Stimulated activated CD8-positive, alpha-beta memory T cell treated with anti-CD3 and anti-CD28 coated beads, Interleukin-7, amount 100 ng/mL, for 48 hours (primary cell): ENCODE data around the gene AFF3.
"Not testable (repeated sequence)": the region's sequence is repeated elsewhere in the genome, so short reads cannot be mapped to it uniquely, and the experiment has no call there.

ENCODE experiments used
- DNase-seq, 2 donors: peaks; one replicate each; pipeline ENCODE4 v3.0.0-alpha.2; 2020; ENCODE audit warnings: low read depth in 1 of 2; ENCODE audit errors: extremely low read depth in 1 of 2

Gene AFF3, protein sequence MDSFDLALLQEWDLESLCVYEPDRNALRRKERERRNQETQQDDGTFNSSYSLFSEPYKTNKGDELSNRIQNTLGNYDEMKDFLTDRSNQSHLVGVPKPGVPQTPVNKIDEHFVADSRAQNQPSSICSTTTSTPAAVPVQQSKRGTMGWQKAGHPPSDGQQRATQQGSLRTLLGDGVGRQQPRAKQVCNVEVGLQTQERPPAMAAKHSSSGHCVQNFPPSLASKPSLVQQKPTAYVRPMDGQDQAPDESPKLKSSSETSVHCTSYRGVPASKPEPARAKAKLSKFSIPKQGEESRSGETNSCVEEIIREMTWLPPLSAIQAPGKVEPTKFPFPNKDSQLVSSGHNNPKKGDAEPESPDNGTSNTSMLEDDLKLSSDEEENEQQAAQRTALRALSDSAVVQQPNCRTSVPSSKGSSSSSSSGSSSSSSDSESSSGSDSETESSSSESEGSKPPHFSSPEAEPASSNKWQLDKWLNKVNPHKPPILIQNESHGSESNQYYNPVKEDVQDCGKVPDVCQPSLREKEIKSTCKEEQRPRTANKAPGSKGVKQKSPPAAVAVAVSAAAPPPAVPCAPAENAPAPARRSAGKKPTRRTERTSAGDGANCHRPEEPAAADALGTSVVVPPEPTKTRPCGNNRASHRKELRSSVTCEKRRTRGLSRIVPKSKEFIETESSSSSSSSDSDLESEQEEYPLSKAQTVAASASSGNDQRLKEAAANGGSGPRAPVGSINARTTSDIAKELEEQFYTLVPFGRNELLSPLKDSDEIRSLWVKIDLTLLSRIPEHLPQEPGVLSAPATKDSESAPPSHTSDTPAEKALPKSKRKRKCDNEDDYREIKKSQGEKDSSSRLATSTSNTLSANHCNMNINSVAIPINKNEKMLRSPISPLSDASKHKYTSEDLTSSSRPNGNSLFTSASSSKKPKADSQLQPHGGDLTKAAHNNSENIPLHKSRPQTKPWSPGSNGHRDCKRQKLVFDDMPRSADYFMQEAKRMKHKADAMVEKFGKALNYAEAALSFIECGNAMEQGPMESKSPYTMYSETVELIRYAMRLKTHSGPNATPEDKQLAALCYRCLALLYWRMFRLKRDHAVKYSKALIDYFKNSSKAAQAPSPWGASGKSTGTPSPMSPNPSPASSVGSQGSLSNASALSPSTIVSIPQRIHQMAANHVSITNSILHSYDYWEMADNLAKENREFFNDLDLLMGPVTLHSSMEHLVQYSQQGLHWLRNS (N-terminal part only)

DNA sequence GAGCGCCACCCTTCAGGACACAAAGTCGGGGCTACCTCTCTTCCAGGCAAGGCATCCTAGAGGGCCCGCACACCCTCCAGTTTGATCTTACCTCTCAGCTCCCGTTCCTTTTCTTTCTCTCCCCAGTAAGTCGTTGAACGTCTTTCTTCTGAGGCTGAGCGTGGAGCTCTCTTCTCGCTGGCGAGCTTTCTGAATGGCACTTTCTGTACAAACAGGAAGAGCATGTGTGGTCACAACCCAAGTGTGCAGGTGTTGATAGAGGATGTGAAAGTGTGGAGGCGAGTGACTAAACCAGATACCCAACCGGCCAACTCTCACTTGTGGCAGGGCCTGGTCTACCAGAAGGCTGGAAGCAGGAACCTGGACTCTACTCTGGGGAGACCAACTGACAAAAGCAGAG is at the start of gene AFF3:
AFF3 (minus strand) TSS at position 198 of the 400 bp plus-strand sequence. CDS start 38,136 bp downstream, outside the sequence.
- peak; percentile 26 to 54 for DNase-seq

DNA sequence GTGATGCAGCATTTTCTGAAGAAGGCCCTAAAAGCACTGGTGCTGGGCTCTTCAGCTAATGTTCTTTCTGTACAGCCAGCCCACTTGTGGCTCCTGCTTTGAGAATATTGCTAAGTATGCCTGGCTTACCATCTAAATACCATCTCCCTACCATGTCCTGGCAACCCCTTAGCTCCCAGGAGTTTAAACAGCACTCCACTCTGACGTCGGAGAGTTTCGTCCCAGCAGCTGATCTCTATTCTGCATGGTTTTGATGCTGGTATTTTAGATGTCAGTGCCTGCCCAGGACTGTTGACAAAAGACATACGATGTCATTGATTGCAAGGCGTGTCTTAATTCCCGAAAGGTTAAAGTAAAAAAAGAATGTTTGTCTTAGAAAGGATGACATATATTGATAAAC is 47.0 kb upstream of the AFF3 start:
- DNase-seq = no peak

DNA sequence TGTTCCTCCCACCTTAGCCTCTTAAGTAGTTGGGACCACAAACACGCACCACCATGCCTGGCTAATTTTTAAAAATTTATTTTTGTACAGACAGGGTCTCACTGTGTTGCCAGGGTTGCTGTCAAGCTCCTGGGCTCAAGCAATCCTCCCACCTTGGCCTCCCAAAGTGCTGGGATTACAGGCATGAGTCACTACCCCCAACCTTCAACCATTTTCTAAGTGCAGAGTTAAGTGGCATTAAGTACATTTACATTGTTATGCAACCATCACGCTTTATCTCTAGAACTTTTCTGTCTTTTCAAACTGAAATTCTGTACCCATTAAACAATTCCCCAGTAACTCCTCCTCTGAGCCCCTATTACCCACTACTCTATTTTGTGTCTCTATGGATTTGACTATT is 45.9 kb upstream of the AFF3 start:
- no peak for DNase-seq

DNA sequence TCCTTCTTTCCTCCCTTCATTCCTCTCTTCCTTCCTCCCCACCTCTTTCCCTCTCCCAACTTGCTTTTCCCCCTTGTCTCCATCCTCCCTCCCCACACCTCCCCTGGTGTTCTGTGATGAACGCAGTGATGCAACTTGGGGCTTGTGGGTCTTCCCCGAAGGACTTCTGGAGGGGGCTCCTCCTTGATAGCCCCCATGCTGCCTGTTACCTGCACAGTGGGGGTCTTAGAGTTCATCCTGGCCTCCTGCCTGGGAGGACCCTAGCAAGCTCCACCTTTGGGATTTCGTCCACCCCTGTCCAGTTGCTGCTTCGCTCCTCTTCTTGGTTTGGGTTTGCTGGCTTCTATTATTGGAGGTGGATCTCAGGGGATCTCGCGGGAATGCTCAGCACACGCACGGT is 43.7 kb upstream of the AFF3 start:
- DNase-seq = no peak

- no peak for DNase-seq
Measured at GRCh38 chr2:100185516-100185915, 43.1 kb upstream of the AFF3 start.

DNA sequence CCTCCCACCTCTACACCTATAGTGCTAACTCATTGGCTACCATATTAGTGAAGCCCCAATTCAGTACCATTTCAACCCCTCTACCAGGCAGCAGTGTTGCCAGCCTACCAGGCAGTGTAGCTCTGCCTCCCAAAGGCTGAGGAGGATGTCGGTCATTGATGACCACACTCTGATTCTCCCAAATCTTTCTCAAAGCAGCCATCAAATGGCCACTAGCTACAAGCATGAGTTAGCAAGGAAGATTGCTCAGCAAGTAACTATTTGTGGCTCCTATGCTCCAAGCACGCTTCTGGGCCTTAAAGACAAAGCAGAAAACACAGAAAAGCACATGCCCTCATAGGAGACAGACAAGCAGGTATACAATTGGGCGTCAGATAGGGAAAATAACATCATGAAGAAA is 42.7 kb upstream of the AFF3 start:
- DNase-seq = no peak

DNA sequence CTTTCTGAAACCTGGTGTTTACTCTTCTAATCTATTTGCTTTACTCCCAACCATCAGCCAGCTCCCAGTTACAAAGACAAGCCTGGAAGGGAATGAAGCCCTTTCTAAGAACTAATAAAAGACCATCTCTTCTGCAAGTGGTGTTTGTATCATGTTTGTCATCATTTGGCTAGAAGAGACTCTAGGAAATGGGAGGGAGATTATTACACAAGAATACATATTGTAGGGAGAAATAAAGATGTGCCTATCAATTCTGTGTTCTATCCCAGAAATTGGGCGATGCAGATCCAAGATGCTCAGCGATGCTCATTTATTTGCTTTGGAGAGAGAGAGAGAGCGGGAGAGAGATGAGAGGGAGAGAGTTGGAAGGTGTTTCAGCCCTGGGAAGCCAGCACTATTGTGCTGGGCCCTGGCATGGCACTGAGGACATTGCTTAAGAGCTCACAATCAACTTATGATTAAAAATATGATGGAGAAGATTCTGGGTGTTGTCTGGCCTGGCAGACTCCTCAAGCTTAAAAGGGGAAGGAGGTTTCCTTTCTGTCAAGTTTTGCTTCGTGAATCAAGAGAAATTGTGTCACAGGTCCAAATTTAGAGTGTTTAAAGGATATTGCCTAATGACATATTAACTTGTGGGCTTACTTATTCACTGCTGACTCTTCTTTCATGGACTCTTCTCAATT is 41.8 kb upstream of the AFF3 start:
- no peak for DNase-seq

GRCh38 chr2:100182494-100183361 is 40.3 kb upstream of the AFF3 start:
- no peak for DNase-seq

GRCh38 chr2:100180503-100180902 is 38.1 kb upstream of the AFF3 start:
- DNase-seq = no peak

DNA sequence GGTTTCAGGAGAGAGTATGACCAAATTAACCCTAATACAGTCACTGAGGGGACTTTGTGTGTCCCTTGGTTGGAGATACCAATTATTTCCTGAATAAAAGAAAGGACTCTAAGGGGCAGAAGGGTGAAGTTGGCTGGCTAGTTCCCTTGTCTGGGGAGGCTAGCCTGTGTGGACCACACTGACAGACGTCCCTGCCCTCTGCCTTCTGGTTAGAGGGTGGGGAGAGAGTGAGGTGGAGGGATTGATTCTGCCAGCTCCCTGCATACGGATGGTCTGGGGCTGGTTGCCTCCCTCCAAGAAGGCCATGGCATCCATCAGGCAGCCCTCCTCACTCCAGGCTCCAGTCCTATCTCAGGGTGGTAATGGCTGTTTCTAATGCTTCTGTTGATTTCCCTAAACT is 37.4 kb upstream of the AFF3 start:
- no peak for DNase-seq

DNA sequence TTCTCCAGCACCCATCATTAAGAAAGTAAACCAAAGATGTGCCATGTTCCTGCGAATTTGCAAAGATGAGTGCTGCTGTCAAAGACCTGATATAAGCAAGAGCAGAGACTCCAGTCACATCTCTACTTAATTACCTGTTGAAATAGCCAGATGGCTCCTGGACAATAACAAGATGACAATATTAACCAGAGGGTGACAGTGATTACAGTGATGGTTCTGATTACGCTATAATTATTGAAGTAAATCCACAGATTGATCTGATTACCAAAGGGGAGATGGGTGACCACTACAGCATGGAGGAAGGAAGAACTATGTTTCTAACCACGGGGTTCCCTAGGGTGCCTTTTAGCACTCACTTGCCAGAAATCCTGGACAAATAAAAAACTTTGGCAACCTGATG is 36.5 kb upstream of the AFF3 start:
- no peak for DNase-seq

DNA sequence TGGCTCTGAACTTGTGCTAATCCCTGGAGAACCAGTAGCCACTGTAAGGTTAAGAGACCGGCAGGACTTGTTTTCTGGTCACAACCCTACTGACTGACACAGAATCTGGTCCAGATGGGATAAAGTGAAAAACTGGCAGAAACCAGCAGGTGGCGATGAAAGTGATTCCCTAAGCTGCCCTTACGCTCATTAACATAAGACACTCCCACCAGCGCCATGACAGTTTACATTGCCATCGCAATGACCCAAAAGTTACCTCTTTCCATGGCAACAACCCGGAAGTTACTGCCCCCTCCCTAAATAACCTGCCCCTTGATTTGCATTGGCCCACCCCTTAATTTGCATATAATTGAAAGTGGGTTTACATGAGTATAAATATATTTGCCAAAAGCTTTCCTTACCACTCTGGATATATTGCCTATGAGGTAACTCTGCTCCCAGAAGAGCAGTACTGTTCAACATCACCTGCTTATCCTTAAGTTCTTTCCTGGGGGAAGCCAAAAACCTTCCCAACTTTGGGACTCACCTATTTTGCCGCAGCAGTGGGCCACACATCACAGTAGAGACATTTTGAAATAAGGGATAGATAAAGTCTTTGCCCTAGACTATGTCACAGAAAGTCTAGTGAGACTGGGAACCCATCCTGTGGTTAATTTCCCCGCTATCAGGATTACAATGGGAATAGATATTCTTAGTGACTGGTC is 35.8 kb upstream of the AFF3 start:
- peak in 1 of 2 donors; percentile 11 for DNase-seq

DNA sequence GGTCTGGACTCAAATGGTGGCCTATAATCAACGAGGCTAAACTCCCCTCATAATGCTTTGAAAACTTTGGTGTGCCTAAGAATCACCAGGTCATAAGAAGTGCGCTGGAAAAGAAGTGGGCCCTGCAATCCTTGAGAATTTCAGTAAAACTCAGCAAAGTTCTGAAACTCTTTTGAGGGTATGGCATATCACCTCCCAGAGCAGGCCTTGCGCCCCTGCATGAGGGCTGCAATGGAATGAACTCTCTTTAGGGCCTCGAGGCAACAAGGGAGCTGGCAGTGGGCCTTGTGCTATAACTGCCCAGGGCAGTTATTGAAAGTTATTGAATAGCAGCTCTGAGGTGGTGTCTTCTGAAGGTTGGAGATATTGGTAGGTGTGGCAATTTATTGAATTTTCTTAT is 34.5 kb upstream of the AFF3 start:
- DNase-seq = no peak

- no peak for DNase-seq
Measured at GRCh38 chr2:100174026-100174431, 31.6 kb upstream of the AFF3 start.

DNA sequence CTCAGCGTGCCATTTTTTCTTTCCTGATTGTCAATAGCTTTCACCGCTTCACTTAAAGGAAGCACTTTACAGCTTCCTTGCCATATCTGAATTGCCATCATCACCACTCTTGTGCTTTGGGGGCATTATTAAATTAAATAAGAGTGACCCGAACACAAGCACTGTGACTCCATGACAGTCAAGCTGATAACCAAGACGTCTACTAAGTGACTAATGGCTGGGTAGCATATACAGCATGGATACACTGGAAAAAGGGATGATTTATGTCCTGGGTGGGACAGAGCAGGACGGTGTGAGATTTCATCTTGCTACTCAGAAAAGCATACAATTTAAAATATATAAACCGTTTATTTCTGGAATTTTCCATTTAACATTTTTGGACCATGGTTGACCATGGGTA is 24.3 kb upstream of the AFF3 start:
- no peak for DNase-seq

GRCh38 chr2:100163605-100164004 is 21.2 kb upstream of the AFF3 start:
- DNase-seq = no peak

DNA sequence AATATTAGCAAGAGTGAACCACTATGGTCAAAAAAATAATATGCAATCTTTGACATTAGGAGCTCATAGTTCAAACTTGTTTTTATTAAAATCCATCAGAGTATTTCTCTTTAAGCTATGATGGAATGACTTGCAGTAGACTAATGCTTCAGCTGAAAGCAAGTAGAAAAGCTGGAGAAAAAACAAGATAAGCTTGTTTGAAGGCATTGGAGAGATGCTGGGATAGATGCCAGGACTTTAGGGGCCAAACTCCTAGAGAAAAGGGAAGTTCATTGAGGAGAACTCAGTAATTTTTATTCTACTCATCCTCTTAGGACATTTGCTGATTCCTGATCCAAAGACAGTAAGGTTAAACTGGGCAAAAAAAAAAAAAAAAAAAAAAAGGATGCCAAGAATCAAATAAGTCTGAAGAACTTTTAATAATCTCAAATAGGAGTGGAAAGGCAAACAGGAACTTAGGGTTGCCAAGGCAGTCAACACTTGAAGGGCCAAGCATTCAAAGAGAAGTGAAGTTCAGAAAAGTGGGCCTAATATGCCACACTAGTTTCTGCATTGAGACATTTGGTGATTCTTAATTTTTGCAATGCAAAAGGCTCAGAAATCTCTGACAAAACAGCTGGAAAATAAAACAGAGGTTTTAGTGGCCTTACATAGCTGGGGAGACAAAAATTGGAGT is 19.7 kb upstream of the AFF3 start:
- DNase-seq = no peak

DNA sequence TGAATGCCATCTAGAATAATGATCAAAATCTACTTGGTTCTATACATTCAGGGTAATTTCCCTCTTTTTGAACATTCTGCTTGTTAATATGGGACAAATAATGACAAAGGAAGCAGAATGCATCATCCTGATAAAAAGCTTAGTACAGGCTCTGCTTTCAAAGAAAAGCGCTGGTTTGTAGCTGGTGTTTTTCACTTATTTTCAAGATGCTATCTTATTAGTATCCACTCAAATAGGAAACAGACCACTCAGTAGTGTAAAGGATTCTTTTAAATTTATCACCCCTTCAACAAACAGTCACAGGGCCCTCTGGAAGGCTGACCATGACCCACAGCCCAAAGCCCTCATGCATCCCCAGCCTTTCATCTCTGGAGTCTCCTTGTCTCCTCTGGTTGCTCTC is 18.0 kb upstream of the AFF3 start:
- no peak for DNase-seq

- not testable (repeated sequence) for DNase-seq
Measured at GRCh38 chr2:100151832-100152231, 9.4 kb upstream of the AFF3 start.
